H1 (cell line): ENCODE measurements around the gene DAZAP2. TPM values are rescaled to one million over a fixed set of nuclear protein-coding genes. Genes with fewer than 3 reads are reported as not detected.

Source experiments
- ATF2 ChIP-seq: IDR thresholded peaks from 2 replicates; pipeline ENCODE4 v1.6.1; 2012; ENCODE audit warnings: low read length, inconsistent platforms
- BCL11A ChIP-seq, 2 experiments: IDR thresholded peaks; one replicate each; pipeline ENCODE4 v1.6.1; 2011; ENCODE audit warnings: low read depth in 2 of 2, low read length in 2 of 2, mild to moderate bottlenecking in 2 of 2
- CBX5 ChIP-seq: fragments of 300-800, 300-1000 bp; sonication (generic); IDR thresholded peaks from 2 replicates; pipeline ENCODE4 v1.7.1; 2016; ENCODE audit warnings: antibody characterized with exemption, low read length, low read depth
- CHD2 ChIP-seq: IDR thresholded peaks from 2 replicates; pipeline ENCODE4 v1.6.1; 2012; ENCODE audit warnings: low read length, improper control_type of control experiment
- CREB1 ChIP-seq: IDR thresholded peaks from 2 replicates; pipeline ENCODE4 v1.6.1; 2012; ENCODE audit warnings: inconsistent platforms
- CTCF ChIP-seq, 3 experiments: IDR thresholded peaks; 1 replicate in 2 of 3; 2 replicates in 1 of 3; pipeline versions ENCODE4 v1.5.1 to v1.6.1; 2011; ENCODE audit warnings: low read length in 3 of 3, mild to moderate bottlenecking in 3 of 3, inconsistent platforms in 2 of 3, low read depth in 1 of 3, moderate library complexity in 1 of 3; ENCODE audit not compliant: insufficient read depth in 1 of 3; ENCODE audit errors: control extremely low read depth in 1 of 3
- HDAC6 ChIP-seq: IDR thresholded peaks from one replicate; pipeline ENCODE4 v1.7.1; 2012; ENCODE audit warnings: low read depth, mild to moderate bottlenecking, inconsistent platforms, low read length, moderate library complexity
- NRF1 ChIP-seq: IDR thresholded peaks from 2 replicates; pipeline ENCODE4 v1.6.1; 2011; ENCODE audit warnings: mild to moderate bottlenecking, low read depth, low read length, improper control_type of control experiment
- PHF8 ChIP-seq: fragments of 200-600 bp; sonication (generic); conservative IDR thresholded peaks from 2 replicates; pipeline ENCODE4 v1.7.1; 2012; ENCODE audit warnings: low read depth, mild to moderate bottlenecking, inconsistent platforms, low read length, moderate library complexity
- RAD21 ChIP-seq, 2 experiments: IDR thresholded peaks in 1 of 2; conservative IDR thresholded peaks in 1 of 2; 2 replicates each; pipeline ENCODE4 v1.6.1; 2011; ENCODE audit warnings: low read depth in 2 of 2, low read length in 2 of 2, improper control_type of control experiment in 1 of 2, inconsistent platforms in 1 of 2, mild to moderate bottlenecking in 1 of 2, moderate library complexity in 1 of 2
- RBBP5 ChIP-seq: IDR thresholded peaks from 2 replicates; pipeline ENCODE4 v1.7.1; 2012; ENCODE audit warnings: low read depth, mild to moderate bottlenecking, inconsistent platforms, low read length, moderate library complexity, borderline replicate concordance
- TEAD4 ChIP-seq: IDR thresholded peaks from 2 replicates; pipeline ENCODE4 v1.6.1; 2012; ENCODE audit warnings: low read depth, low read length, inconsistent platforms, mixed read lengths
- YY1 ChIP-seq: IDR thresholded peaks from 2 replicates; pipeline ENCODE4 v1.6.1; 2011; ENCODE audit warnings: low read depth, mild to moderate bottlenecking, low read length
- polyA plus RNA-seq, 7 experiments: library from polyadenylated mRNA; depleted of rRNA in 3 of 7; stranded (reverse) in 5 of 7; unstranded in 2 of 7; fragments of >200 nt in 5 of 7; fragments of 200-250 nt in 2 of 7; gene quantifications; 1 replicate in 5 of 7; 2 replicates in 1 of 7; 4 replicates in 1 of 7; pipeline versions ENCODE4 v1.2.1 to v1.2.3, GENCODE V29; 2011 to 2013; ENCODE audit warnings: missing spikeins in 2 of 7, mixed read lengths in 2 of 7
- total RNA-seq: library from RNA; stranded (reverse); fragmentation: NEBNext Ultra II Directional; extraction: Animal tissue kit (Norgen Biotek cat#: 25700); gene quantifications from 2 replicates; pipeline ENCODE4 v1.2.1, GENCODE V29; 2021
- TF ChIP-seq, protein P1 (sequence below): IDR thresholded peaks from 2 replicates; pipeline ENCODE4 v1.6.1; 2012; ENCODE audit warnings: inconsistent platforms
- TF ChIP-seq, protein P2 (sequence below): IDR thresholded peaks from 2 replicates; pipeline ENCODE4 v1.6.1; 2011; ENCODE audit warnings: low read length, improper control_type of control experiment
- TF ChIP-seq, protein P3 (sequence below): IDR thresholded peaks from 2 replicates; pipeline ENCODE4 v1.6.1; 2012; ENCODE audit warnings: inconsistent platforms

DAZAP2 gene
- total and polyA plus RNA-seq, 2 of the 8 experiments (the other 6 are each of a cell fraction or from before 2014, with no cell fraction given): 27.1 to 77.2 TPM

DNA sequence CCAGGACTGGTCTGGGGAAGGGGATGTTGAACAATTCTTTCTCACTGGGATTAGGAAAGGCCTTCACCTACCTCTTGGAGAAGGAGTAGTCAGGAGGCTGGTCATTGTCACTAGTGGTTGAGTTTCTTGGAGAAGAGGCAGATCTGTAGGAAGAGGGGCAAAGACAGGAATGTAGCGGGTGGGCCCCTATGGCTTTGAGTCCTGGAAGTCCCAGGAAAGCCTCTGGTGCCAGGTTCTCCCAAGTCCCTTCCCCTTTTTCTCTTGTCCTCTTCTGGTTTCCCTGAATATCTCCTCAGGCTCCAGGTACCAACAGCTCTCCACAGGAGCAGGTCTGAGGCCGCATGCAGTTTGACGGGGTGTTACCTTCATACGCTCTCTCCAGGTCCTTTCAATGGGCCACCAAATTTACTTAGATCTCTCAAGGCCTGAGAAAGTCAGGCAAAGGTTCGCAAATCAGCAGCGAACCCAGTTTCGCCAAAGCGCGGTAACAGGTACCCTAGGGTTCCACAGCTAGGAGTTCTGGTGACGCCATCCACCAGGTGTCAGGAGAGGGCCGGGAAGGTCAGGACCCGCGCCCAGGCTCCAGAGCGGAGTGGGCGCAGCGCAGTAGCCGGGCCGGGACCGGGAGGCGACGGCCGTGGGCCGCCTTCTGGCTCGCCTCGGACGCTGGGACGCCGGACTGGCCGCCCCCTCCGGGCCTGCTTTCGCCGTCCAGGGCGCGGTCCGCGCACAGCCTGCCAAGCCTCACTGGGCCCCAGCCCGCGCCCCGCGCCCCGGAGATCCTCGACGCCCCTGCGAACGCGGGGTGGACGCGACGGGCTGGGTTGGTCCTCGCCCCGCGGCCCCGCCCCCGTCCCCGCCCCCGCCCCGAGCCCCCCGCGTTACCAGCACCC lies 30.8 kb downstream of the DAZAP2 start (continued):
- TF ChIP-seq RBBP5 (peak; percentile 37; the same call in 1 of the 2 replicates), CBX5 (no peak), RAD21 (IDR thresholded peaks at IDR 0.05 in 1 of 2, conservative IDR thresholded peaks at IDR 0.05 in 1 of 2; ENCODE audit: low read depth in 2 of 2, low read length in 2 of 2) (peak; percentile 82 to 91), HDAC6 (no peak), CREB1 (peak; percentile 44; the same call in 1 of the 2 replicates), BCL11A (IDR thresholded peaks at IDR 0.05; ENCODE audit: low read depth in 2 of 2, low read length in 2 of 2) (no peak), CHD2 (peak; percentile 47; the same call in 1 of the 2 replicates), NRF1 (no peak), TEAD4 (no peak), CTCF (IDR thresholded peaks at IDR 0.05; ENCODE audit: control extremely low read depth in 1 of 3, insufficient read depth in 1 of 3, low read depth in 1 of 3, low read length in 3 of 3) (peak; percentile 66 to 91 (median 77)), YY1 (0 out of 2 replicates have a peak, but pooled peaks have one; percentile 48), PHF8 (no peak), ATF2 (0 out of 2 replicates have a peak, but pooled peaks have one; percentile 35)
- TF ChIP-seq, protein P1, sequence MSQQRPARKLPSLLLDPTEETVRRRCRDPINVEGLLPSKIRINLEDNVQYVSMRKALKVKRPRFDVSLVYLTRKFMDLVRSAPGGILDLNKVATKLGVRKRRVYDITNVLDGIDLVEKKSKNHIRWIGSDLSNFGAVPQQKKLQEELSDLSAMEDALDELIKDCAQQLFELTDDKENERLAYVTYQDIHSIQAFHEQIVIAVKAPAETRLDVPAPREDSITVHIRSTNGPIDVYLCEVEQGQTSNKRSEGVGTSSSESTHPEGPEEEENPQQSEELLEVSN: peak; percentile 55; the same call in 1 of the 2 replicates
- TF ChIP-seq, protein P2, sequence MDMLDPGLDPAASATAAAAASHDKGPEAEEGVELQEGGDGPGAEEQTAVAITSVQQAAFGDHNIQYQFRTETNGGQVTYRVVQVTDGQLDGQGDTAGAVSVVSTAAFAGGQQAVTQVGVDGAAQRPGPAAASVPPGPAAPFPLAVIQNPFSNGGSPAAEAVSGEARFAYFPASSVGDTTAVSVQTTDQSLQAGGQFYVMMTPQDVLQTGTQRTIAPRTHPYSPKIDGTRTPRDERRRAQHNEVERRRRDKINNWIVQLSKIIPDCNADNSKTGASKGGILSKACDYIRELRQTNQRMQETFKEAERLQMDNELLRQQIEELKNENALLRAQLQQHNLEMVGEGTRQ: no peak
- TF ChIP-seq, protein P3, sequence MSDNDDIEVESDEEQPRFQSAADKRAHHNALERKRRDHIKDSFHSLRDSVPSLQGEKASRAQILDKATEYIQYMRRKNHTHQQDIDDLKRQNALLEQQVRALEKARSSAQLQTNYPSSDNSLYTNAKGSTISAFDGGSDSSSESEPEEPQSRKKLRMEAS: 0 out of 2 replicates have a peak, but pooled peaks have one; percentile 48
